Adrenal gland (tissue), 12 donors: Measurements from ENCODE around the gene ATP5PD. TPM values are rescaled to one million over a fixed set of nuclear protein-coding genes. Genes with fewer than 3 reads are reported as not detected.

ENCODE experiments used
- DNase-seq, 7 donors: peaks; one replicate each; pipeline ENCODE4 v3.0.0-alpha.2; 2019 to 2020
- H3K27ac ChIP-seq, 5 donors: fragments of 200-600 bp; sonication (generic) in 4 of 5; 1 replicate in 3 of 5; 2 replicates in 2 of 5; pipeline versions ENCODE4 v1.5.1 to v1.8.0; 2016 to 2020; ENCODE audit warnings: mild to moderate bottlenecking in 1 of 5
- H3K27me3 ChIP-seq: fragments of 200-600 bp; 2 replicates; pipeline ENCODE4 v1.8.0; 2021
- H3K36me3 ChIP-seq, 2 donors: fragments of 200-600 bp; replicated peaks in 1 of 2; 1 replicate in 1 of 2; 2 replicates in 1 of 2; pipeline versions ENCODE4 v1.5.1 to v1.8.0; 2018 to 2022
- H3K4me1 ChIP-seq, 2 donors: fragments of 200-600 bp; replicated peaks in 1 of 2; 1 replicate in 1 of 2; 2 replicates in 1 of 2; pipeline versions ENCODE4 v1.5.1 to v1.8.0; 2018 to 2021
- H3K4me3 ChIP-seq, 4 donors: fragments of 200-600 bp; sonication (generic) in 3 of 4; one replicate each; pipeline ENCODE4 v1.5.1; 2016 to 2018
- H3K9me3 ChIP-seq, 3 donors: fragments of 200-600 bp; sonication (generic) in 1 of 3; replicated peaks in 1 of 3; 1 replicate in 2 of 3; 2 replicates in 1 of 3; pipeline versions ENCODE4 v1.5.1 to v1.8.0; 2016 to 2021
- CTCF ChIP-seq, 6 experiments: fragments of 450-650 bp in 4 of 6; fragments of 200-600 bp in 2 of 6; sonication (generic) in 1 of 6; IDR thresholded peaks; 1 replicate in 5 of 6; 2 replicates in 1 of 6; pipeline versions ENCODE4 v1.5.1 to v1.8.0; 2016 to 2021; ENCODE audit warnings: antibody characterized with exemption in 6 of 6, mild to moderate bottlenecking in 2 of 6, moderate library complexity in 1 of 6
- POLR2A ChIP-seq, 2 donors: fragments of 450-650 bp; IDR thresholded peaks; one replicate each; pipeline ENCODE4 v1.6.1; 2017; ENCODE audit warnings: antibody characterized with exemption in 2 of 2, mild to moderate bottlenecking in 2 of 2, moderate library complexity in 1 of 2
- WGBS, 4 donors: extraction: QIAGEN DNeasy Blood & Tissue Kit in 2 of 4; methylation state at CpG; one replicate each; pipeline versions ENCODE4 v1.1.5 to v1.1.7; 2013 to 2017; 5-methylcytosine and 5-hydroxymethylcytosine counted together
- intact Hi-C, 2 donors: fragments of 100-400 bp; cut with DNase I; formaldehyde crosslinking; loops; one replicate each; pipeline versions ENCODE4 v1.14.1 to v1.15.0; 2022 to 2023
- polyA plus RNA-seq, 3 donors: library from polyadenylated mRNA; stranded (reverse); fragments of 200-250 nt in 2 of 3; fragments of 350-450 nt in 1 of 3; fragmentation: Illumina TruSeq in 1 of 3; extraction: RNeasy Lipid Tissue Mini Kit (QIAGEN cat#74804) in 1 of 3; gene quantifications; one replicate each; pipeline ENCODE4 v1.2.3, GENCODE V29; 2013 to 2014
- total RNA-seq, 9 donors: library from RNA; depleted of rRNA in 4 of 9; stranded (reverse); fragments of >200 nt in 4 of 9; fragments of 120-200 nt in 1 of 9; fragmentation: NEBNext Ultra II Directional in 1 of 9; extraction: Animal tissue kit (Norgen Biotek cat#: 25700) in 1 of 9; gene quantifications; one replicate each; pipeline versions ENCODE4 v1.1.0 to v1.2.4, GENCODE V29; 2013 to 2023
- donor health status: healthy with polysubstance abuse.
- donor health status: Bipolar disorder and iron deficiency.
- donor health status: DM: yes; HTN: yes; CAD: no.
- donor health status: DM: no; HTN: no; CAD: no.
- donor health status: DM: no; HTN: no; CAD: no.
- donor health status: DM: yes; HTN: yes; CAD: no.

Gene ATP5PD
- total and polyA plus RNA-seq, 12 donors = 215 to 826 (median 308) TPM

GRCh38 chr17:75088465-75089417 lies 42.0 kb upstream of the ATP5PD start:
- H3K9me3 ChIP-seq = no peaks in the 10 kb centered on the region
- H3K27ac ChIP-seq = peak overlapping the region in 3 of 5 donors; percentile 25 to 77 (median 72)
- no peaks in the 10 kb centered on the region for H3K36me3 ChIP-seq
- DNase-seq = no peak
- peaks cover 0 to 19% of the 10 kb centered on the region in 2 donors for H3K4me1 ChIP-seq
- 80 to 97% (median 89%) methylated on average over 4 to 11 of the region's 11 CpGs for WGBS, 4 donors
- TF ChIP-seq POLR2A (IDR thresholded peaks at IDR 0.05) = no peak
- no peak for TF ChIP-seq CTCF (IDR thresholded peaks at IDR 0.05)
- H3K27me3 ChIP-seq = no peaks in the 10 kb centered on the region
- H3K4me3 ChIP-seq = peak overlapping the region in 1 of 4 donors; percentile 38
- intact Hi-C loops = no loop called here

GRCh38 chr17:75087558-75088453 lies 41.0 kb upstream of the ATP5PD start, which contains the start of gene SLC16A5:
TSS of gene SLC16A5 (plus strand) at chr17:75087954. CDS start at chr17:75093637, 5,683 bp downstream.
- Histone ChIP-seq H3K27me3 (no peaks in the 10 kb centered on the region), H3K4me1 (peaks cover 0 to 19% of the 10 kb centered on the region in 2 donors), H3K36me3 (no peaks in the 10 kb centered on the region), H3K4me3 (peak within 1 kb of the TSS in 1 of 4 donors; percentile 38), H3K27ac (peak within 1 kb of the TSS in 3 of 5 donors; percentile 26 to 77 (median 72)), H3K9me3 (no peaks in the 10 kb centered on the region)
- TF ChIP-seq POLR2A (IDR thresholded peaks at IDR 0.05) (peak in 1 of 2 donors; percentile 32), CTCF (IDR thresholded peaks at IDR 0.05) (no peak)
- 25 to 40% (median 33%) methylated on average over 25 to 69 of the region's 69 CpGs for WGBS, 4 donors
- DNase-seq = peak; percentile 70 to 89 (median 75)
- intact Hi-C loops = no loop called here

GRCh38 chr17:75087182-75087557 lies 40.4 kb upstream of the ATP5PD start:
- TF ChIP-seq POLR2A (IDR thresholded peaks at IDR 0.05) (no peak), CTCF (IDR thresholded peaks at IDR 0.05) (no peak)
- H3K4me3 ChIP-seq = peak overlapping the region in 1 of 4 donors; percentile 38
- intact Hi-C loops = no loop called here
- WGBS, 4 donors = 75 to 81% (median 79%) methylated on average over 12 of the region's 12 CpGs
- H3K27ac ChIP-seq = peak overlapping the region in 3 of 5 donors; percentile 26 to 77 (median 72)
- H3K27me3 ChIP-seq = no peaks in the 10 kb centered on the region
- no peaks in the 10 kb centered on the region for H3K36me3 ChIP-seq
- DNase-seq = no peak
- no peaks in the 10 kb centered on the region for H3K9me3 ChIP-seq
- peaks cover 0 to 19% of the 10 kb centered on the region in 2 donors for H3K4me1 ChIP-seq
